Retina (tissue), 1 donor: ENCODE results near the gene COL5A1.

Source experiments
- DNase-seq: peaks from one replicate; pipeline ENCODE4 v3.0.0-alpha.2; 2016

The COL5A1 gene

DNA sequence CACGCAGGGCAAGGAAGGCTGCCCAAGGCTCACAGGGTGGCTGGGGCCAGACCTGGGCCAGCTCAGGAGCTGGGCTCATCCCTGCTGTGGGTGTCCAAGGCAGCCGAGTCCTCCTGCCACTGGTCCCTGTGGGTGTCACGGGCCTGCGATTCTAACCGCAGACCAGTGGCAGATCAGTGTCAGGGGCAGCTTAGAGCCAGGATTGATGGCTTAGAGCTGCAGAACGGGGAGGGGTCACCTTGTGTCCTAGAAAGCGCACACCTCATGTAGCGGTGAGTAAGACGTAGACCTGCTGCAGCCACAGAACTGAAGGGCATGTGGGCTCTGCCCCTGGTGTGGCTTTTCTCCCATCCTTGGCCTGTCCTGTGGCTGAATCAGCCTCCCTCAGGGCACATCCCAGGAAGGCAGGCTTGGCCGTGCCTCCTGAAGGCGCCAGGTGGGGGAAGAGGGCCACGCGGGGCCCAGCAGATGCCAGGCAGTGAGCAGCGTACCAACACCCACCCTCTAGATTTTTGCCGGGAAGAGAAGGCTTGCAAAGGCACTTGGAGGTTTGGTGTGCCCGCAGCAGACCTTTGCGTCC is 160.7 kb downstream of the COL5A1 start:
- no peak for DNase-seq

GRCh38 chr9:134804871-134805270 is 163.3 kb downstream of the COL5A1 start:
- no peak for DNase-seq

- no peak for DNase-seq
Measured at GRCh38 chr9:134807716-134808446, 166.3 kb downstream of the COL5A1 start.

DNA sequence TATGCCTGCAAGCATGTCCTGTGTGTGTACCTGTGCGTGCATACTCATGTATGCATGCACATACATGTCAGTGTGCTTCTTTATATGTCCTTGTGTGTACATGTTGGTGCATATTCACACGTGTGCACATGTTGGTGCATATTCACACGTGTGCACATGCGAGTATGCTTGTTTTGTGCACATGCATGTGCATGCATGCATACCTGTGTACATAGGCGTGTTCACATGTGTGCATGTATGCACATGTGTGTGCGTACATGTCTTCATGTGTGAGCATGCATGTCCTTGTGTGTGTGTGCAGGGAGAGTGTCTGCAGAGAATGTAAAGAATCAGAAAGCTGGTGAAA is 166.8 kb downstream of the COL5A1 start:
- no peak for DNase-seq

DNA sequence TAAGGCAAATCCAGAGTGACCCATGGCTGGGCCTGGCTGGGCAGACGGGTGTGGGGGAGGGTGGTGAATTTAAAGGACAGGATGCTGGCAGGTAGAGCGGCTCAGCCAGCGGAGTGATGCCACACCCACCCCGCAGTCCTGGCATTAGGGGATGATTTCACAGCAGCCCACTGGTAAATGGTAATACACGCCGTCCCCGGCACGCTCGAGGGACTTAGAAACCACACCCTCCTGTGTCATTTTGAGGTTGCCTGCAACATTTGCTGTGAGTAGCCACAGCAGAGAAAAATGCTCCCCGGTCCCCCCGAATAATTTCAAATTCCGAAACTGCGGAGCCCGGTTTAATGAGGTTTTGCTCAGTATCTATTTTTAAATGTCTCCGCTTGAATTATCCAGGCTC is 167.7 kb downstream of the COL5A1 start:
- DNase-seq: no peak

DNA sequence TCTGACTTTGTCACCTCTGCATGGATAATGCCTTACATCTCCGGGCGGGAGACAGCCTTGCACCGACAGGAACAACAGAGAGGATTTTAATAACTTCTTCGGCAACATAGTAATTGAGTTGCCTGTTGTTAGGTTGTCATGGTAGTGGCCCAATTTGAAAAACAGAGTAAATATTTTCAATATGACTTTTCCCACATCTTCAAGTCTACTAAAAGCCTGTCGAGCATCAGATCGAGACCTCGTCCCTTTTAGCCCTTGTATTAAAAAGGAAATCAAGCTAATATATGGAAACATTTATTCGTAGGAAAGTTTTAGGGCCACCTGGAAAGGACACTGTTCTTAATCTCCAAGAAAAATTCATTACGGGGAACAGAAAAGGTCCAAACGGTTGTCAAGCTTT is 168.2 kb downstream of the COL5A1 start:
- no peak for DNase-seq

- DNase-seq: no peak
Measured at GRCh38 chr9:134811079-134811672, 169.6 kb downstream of the COL5A1 start.

DNA sequence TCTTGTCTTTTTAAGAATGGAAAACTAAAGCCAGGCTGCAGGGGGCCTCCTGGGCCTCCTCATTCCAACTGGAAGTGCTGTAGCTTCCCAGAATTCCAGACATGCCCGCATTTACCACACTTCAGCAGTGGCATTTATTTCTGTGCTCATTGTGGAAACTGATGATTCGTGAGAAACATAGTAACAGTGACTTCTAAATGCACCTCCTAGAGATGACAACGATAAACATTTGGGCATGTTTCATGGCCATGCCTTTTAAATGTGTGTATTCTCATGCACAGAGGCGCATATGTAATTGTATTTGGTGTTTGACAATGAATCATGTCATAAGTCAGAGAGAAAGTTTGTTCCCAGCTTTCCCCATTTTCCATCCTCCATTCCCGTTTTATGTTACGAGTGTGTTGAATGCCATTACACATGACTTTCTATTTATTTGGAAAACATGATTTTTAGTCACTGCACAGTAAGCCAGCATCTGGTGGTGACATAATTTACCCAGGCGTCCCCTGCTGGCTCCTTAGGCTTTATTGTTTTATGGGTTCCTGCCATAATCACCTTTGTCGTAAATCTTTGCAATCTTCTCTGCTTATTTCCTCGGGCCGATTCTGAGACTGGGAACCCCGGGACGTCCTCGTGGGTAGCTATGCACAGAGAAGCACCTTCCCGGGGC is 170.2 kb downstream of the COL5A1 start:
- DNase-seq: no peak

DNA sequence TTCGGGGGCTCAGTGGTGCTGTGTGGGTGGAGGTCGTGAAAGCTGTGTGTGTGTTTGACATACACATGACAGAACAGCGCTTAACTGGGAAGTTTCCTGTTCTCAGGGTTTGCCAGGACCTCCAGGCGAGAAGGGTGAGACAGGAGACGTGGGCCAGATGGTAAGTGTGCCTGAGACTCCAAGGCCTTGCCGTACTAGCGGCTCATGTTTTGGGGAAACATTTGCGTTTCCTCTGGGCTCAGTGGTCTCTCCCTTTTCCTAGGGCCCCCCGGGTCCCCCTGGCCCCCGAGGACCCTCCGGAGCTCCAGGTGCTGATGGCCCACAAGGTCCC is 170.7 kb downstream of the COL5A1 start:
- no peak for DNase-seq

GRCh38 chr9:134813841-134814240 is 172.2 kb downstream of the COL5A1 start:
- DNase-seq: no peak

DNA sequence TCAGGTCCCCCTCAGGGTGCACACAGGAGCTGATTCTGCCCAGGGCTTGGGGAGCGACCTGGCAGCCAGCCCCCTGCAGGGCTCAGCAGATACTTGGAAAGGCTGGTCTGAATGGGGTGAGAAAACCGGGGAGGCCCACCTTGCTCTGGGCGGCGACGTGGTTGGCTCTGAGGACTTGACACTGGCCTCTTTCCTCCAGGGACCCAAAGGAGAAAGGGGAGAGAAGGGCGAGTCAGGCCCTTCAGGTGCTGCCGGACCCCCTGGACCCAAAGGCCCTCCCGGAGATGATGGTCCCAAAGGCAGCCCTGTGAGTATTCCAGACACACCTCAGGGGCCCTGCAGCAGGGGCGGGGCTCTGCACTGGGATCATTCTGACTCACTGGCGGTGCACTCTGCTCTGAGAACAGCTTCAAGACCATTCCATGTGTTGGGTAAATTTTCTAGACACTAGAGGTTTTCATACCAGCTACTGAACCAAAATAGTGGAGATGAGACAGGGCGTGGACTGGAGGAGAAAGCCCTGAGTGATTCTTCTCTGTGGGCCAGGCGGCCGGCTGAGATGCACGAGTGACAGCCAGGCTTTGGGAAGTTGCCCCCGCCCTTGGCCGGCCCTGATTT is 173.1 kb downstream of the COL5A1 start:
- DNase-seq: no peak

DNA sequence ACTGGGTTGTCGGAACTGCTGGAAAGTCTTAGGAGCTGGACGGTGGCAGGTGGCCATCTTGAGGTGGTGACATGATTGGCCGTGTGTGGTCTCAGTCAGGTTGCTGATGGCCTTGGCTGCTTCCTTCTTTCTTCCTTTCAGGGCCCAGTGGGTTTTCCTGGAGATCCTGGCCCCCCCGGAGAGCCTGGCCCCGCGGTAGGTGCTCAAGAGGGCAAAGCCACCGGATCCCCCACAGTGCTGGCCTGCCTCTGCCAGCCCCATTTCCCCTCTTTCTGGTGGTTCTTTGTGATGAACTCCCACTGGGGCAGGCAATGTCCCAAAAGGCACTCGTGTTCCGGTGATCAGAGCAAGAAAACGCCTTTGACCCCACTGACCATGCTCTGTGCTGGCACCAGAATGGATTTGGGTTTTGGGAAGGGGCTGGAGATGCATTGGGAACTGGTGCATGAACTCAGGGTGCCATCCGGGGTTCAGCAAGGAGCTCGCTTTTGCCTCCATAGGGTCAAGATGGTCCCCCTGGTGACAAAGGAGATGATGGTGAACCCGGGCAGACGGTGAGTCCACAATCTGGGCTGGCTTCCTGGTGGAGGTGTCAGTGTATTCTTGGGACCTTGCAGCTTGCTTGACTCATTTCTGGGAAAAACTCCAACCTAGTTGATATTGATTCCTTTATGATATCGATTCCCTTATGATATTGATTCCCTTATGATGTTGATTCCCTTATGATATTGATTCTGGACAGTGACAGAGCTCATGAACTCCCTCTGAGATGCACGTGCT is 174.0 kb downstream of the COL5A1 start:
- DNase-seq: no peak

- DNase-seq: no peak
Measured at GRCh38 chr9:134816264-134816663, 174.7 kb downstream of the COL5A1 start.

GRCh38 chr9:134818000-134818568 is 176.5 kb downstream of the COL5A1 start:
- no peak for DNase-seq

- no peak for DNase-seq
Measured at GRCh38 chr9:134818591-134818990, 177.0 kb downstream of the COL5A1 start.

DNA sequence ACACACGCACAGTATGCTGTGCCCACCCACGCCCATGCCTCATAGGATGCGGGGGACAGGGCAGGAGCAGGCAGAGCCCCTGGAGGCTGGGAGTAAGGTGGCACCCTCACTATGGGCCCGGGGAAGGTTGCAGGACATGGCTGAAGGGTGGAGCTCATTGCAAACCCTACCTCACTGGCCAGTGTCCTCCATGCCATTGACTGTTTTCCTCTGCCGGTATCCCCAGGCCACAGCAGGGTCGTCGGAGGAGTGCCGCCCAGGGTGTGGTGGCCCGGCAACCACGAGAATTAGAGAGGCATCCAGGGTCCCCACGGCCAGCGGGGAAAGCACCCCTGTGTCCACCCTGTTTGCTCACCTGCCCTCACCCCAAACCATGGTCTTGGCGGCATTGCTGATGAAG is 179.3 kb downstream of the COL5A1 start:
- DNase-seq: no peak

GRCh38 chr9:134822541-134822940 is 180.9 kb downstream of the COL5A1 start:
- no peak for DNase-seq

DNA sequence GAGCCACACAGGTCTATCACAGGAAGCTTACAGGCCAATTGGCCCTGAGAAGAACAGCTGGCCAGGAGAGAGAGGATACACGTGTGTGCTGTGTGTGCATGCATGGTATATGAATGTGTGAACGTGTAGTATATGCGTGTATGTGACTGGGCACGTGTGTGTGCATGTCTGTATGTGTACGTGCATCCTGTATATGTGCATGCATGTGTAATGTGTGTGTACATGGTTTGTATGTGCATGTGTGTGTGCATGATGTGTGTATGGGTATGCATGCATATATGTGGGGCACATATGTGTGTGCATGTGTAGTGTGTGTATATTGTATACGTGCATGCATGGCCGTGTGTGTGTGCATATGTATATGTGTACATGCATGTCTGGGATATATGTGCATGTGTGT is 182.0 kb downstream of the COL5A1 start:
- no peak for DNase-seq

DNA sequence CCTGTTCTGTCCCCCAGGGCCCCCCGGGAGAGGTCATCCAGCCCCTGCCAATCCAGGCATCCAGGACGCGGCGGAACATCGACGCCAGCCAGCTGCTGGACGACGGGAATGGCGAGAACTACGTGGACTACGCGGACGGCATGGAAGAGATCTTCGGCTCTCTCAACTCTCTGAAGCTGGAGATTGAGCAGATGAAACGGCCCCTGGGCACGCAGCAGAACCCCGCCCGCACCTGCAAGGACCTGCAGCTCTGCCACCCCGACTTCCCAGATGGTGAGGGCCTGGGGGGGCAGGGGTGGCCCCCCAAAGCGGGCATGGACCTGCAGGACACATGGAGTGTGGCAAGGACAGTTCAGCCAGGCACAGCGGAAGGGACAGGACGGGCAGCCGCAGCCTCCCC is 183.0 kb downstream of the COL5A1 start:
- DNase-seq: no peak

DNA sequence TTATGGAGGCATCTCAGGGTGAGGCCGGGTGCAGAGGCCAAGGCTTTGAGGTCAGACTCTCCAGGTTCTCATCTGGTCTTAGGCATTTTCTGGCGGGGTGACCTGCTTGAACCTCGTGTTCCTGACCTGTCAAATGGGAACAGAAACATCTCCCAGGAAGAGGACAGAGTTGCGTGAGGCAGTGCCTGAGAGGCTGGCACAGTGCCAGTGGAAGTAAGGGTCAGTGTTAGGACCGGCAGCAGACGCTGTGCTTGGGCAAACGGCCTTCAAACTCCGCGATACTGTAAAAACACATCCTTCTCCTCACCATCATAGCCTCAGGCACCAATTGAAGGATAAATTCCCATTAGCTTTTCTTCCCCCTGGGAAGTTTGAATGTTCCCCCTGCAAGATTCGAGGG is 183.4 kb downstream of the COL5A1 start:
- DNase-seq: no peak

- no peak for DNase-seq
Measured at GRCh38 chr9:134826336-134827285, 185.0 kb downstream of the COL5A1 start.
